Loucy (cell line): ENCODE measurements around the gene STXBP3.
A peak's percentile ranks its signal among the peaks of the same experiment; 100 is the strongest.
"Not testable (repeated sequence)": the region's sequence is repeated elsewhere in the genome, so short reads cannot be mapped to it uniquely, and the experiment has no call there.

Source experiments
- H2AFZ ChIP-seq: fragments of 200-600 bp; sonication (generic); 2 replicates; pipeline ENCODE4 v1.6.0; 2016; ENCODE audit warnings: antibody characterized with exemption, mild to moderate bottlenecking, low read length, moderate library complexity
- H3F3A ChIP-seq: fragments of 200-600 bp; 2 replicates; pipeline ENCODE4 v1.6.0; 2016; ENCODE audit warnings: antibody characterized with exemption, low read depth, mild to moderate bottlenecking
- H3K27me3 ChIP-seq: fragments of 200-600 bp; sonication (generic); 2 replicates; pipeline ENCODE4 v1.6.1; 2014; ENCODE audit warnings: low read length, mild to moderate bottlenecking; ENCODE audit not compliant: insufficient read depth, poor library complexity, severe bottlenecking
- H3K36me3 ChIP-seq: fragments of 200-600 bp; sonication (generic); 2 replicates; pipeline ENCODE4 v1.6.1; 2016; ENCODE audit warnings: low read length; ENCODE audit not compliant: insufficient read depth
- H3K4me1 ChIP-seq: fragments of 200-600 bp; sonication (generic); 2 replicates; pipeline ENCODE4 v1.5.1; 2014; ENCODE audit warnings: low read length, mild to moderate bottlenecking; ENCODE audit not compliant: insufficient read depth, poor library complexity, severe bottlenecking
- H3K4me2 ChIP-seq: fragments of 200-600 bp; sonication (generic); 2 replicates; pipeline ENCODE4 v1.6.0; 2014; ENCODE audit warnings: antibody characterized with exemption, low read length, low read depth, mild to moderate bottlenecking; ENCODE audit not compliant: poor library complexity, severe bottlenecking
- H3K4me3 ChIP-seq: fragments of 200-600 bp; sonication (generic); 2 replicates; pipeline ENCODE4 v1.5.1; 2014; ENCODE audit warnings: low read length, mild to moderate bottlenecking, mixed read lengths; ENCODE audit not compliant: poor library complexity, severe bottlenecking
- H3K79me2 ChIP-seq: fragments of 200-600 bp; sonication (generic); 2 replicates; pipeline ENCODE4 v1.6.1; 2014; ENCODE audit warnings: low read length; ENCODE audit not compliant: insufficient read depth
- H3K9ac ChIP-seq: fragments of 200-600 bp; sonication (generic); 2 replicates; pipeline ENCODE4 v1.6.0; 2014; ENCODE audit warnings: mild to moderate bottlenecking, low read depth, low read length, moderate library complexity; ENCODE audit not compliant: poor library complexity, severe bottlenecking
- H3K9me2 ChIP-seq: fragments of 200-600 bp; sonication (generic); replicated peaks from 2 replicates; pipeline ENCODE4 v1.6.1; 2016; ENCODE audit warnings: low read depth, low read length, mixed read lengths
- H3K9me3 ChIP-seq: fragments of 200-600 bp; sonication (generic); 2 replicates; pipeline ENCODE4 v1.6.1; 2014; ENCODE audit warnings: mild to moderate bottlenecking, antibody characterized with exemption, low read length, low read depth; ENCODE audit not compliant: insufficient read depth
- H4K20me1 ChIP-seq: fragments of 200-600 bp; sonication (generic); 2 replicates; pipeline ENCODE4 v1.6.0; 2014; ENCODE audit warnings: antibody characterized with exemption, low read length, mild to moderate bottlenecking; ENCODE audit not compliant: insufficient read depth, poor library complexity, severe bottlenecking
- CTCF ChIP-seq: fragments of 200-600 bp; sonication (generic); conservative IDR thresholded peaks from 2 replicates; pipeline ENCODE4 v1.5.1; 2014; ENCODE audit warnings: mild to moderate bottlenecking, antibody characterized with exemption, low read length
- EZH2phosphoT487 ChIP-seq: fragments of 200-600 bp; IDR thresholded peaks from 2 replicates; pipeline ENCODE4 v1.6.1; 2018; ENCODE audit warnings: antibody characterized with exemption, mild to moderate bottlenecking, moderate library complexity, borderline replicate concordance

Gene STXBP3

GRCh38 chr1:108746382-108747170 lies at the start of gene STXBP3:
STXBP3 (plus strand) TSS chr1:108746674; CDS start chr1:108746738, 64 bp downstream.
- peaks cover 42% of the 10 kb centered on the region for H3K79me2 ChIP-seq
- no peaks in the 10 kb centered on the region for H3K36me3 ChIP-seq
- H4K20me1 ChIP-seq, result peaks cover 24% of the 10 kb centered on the region
- H3K9me2 ChIP-seq, result no peaks in the 10 kb centered on the region
- peak within 1 kb of the TSS; percentile 96 for H3K4me3 ChIP-seq
- H3F3A ChIP-seq, result no peaks in the 10 kb centered on the region
- peak within 1 kb of the TSS; percentile 84 for H3K9ac ChIP-seq
- H3K4me2 ChIP-seq, result peak within 1 kb of the TSS; percentile 87
- TF ChIP-seq CTCF, result peak; percentile 96
- TF ChIP-seq EZH2phosphoT487, result no peak
- peak within 1 kb of the TSS; percentile 93 for H2AFZ ChIP-seq
- H3K27me3 ChIP-seq, result no peaks in the 10 kb centered on the region
- peaks cover 30% of the 10 kb centered on the region for H3K4me1 ChIP-seq
- no peaks in the 10 kb centered on the region for H3K9me3 ChIP-seq

- Histone ChIP-seq H3K9me3 (no peaks in the 10 kb centered on the region), H3K27me3 (no peaks in the 10 kb centered on the region), H3K9me2 (no peaks in the 10 kb centered on the region), H3K36me3 (peaks cover 71% of the 10 kb centered on the region), H3K9ac (no peak overlapping the region), H3K4me3 (no peak overlapping the region), H2AFZ (no peak overlapping the region), H4K20me1 (peaks cover 64% of the 10 kb centered on the region), H3K4me2 (no peak overlapping the region), H3K4me1 (peaks cover 39% of the 10 kb centered on the region), H3F3A (peaks cover 19% of the 10 kb centered on the region; the same call in 1 of the 2 replicates), H3K79me2 (peaks cover 51% of the 10 kb centered on the region)
- no peak for TF ChIP-seq EZH2phosphoT487
- no peak for TF ChIP-seq CTCF
Measured at GRCh38 chr1:108699375-108700332, 46.8 kb upstream of the STXBP3 start.

- Histone ChIP-seq H3K27me3 (no peaks in the 10 kb centered on the region), H3K4me1 (peaks cover 29% of the 10 kb centered on the region), H3K9me3 (no peaks in the 10 kb centered on the region), H2AFZ (no peak overlapping the region), H3F3A (peaks cover 19% of the 10 kb centered on the region; the same call in 1 of the 2 replicates), H4K20me1 (peaks cover 47% of the 10 kb centered on the region), H3K4me3 (no peak overlapping the region), H3K36me3 (peaks cover 60% of the 10 kb centered on the region), H3K4me2 (no peak overlapping the region), H3K79me2 (peaks cover 35% of the 10 kb centered on the region), H3K9ac (no peak overlapping the region), H3K9me2 (no peaks in the 10 kb centered on the region)
- TF ChIP-seq EZH2phosphoT487, result no peak
- no peak for TF ChIP-seq CTCF
Measured at GRCh38 chr1:108701176-108701849, 45.2 kb upstream of the STXBP3 start.

- H4K20me1 ChIP-seq, result peaks cover 39% of the 10 kb centered on the region
- not testable (repeated sequence) for H3K9me3 ChIP-seq, H2AFZ ChIP-seq, H3K9ac ChIP-seq, H3K4me3 ChIP-seq, H3K4me2 ChIP-seq, H3K27me3 ChIP-seq, H3K9me2 ChIP-seq
- H3K4me1 ChIP-seq, result peaks cover 21% of the 10 kb centered on the region
- peaks cover 19% of the 10 kb centered on the region; the same call in 1 of the 2 replicates for H3F3A ChIP-seq
- H3K79me2 ChIP-seq, result peaks cover 27% of the 10 kb centered on the region
- H3K36me3 ChIP-seq, result peaks cover 52% of the 10 kb centered on the region
Measured at GRCh38 chr1:108702109-108702508, 44.4 kb upstream of the STXBP3 start.
